NCI-H2196 treated with DMSO at 0.1 percent for 48 hours (cell line): Measurements from ENCODE around the gene TOLLIP.

Source experiments
- DNase-seq: peaks from one replicate; lab custom pipeline; 2025; ENCODE audit not compliant: unreplicated experiment; lab: John Stamatoyannopoulos, UW

The TOLLIP gene

DNA sequence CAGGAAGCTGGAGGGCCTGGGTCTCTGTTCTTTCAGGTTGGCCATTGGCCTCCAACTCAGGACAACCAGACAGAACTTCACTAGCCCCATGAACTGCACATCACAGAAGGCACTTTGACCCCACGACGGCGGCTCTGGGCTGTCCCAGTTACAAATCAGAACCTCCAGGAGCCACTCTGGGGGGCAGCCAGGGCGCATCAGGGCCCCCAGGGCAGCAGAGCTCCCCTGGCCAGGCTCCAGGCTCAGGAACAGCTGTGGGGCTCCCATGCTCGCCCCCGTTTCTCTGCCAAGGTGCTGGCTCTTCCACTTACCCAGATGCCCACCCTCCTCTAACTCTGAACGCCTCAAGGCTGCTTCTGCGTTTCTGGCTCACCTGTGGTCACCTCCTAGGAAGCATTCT is 25.5 kb downstream of the TOLLIP start:
- no peak for DNase-seq

GRCh38 chr11:1283091-1283511 is 26.3 kb downstream of the TOLLIP start:
- no peak for DNase-seq

DNA sequence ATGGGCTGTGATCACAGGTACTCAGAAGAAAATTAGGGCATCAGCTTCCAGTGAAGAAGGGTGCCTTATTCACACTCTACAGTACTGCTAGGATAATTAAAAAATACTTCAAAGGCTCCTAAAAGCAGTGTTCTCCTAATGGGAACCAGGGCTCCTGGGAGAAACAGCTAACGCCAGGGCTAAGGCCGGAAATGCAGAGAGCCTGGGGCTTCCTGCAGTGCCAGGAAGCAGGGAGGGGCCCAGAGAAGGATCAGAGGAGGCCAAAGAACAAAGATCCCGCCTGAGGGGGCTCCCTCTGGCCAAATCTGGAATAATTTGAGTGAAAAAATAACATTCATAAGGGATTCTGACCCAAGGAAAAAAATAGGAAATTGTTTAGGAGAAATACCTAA is 27.5 kb downstream of the TOLLIP start:
- DNase-seq: no peak

DNA sequence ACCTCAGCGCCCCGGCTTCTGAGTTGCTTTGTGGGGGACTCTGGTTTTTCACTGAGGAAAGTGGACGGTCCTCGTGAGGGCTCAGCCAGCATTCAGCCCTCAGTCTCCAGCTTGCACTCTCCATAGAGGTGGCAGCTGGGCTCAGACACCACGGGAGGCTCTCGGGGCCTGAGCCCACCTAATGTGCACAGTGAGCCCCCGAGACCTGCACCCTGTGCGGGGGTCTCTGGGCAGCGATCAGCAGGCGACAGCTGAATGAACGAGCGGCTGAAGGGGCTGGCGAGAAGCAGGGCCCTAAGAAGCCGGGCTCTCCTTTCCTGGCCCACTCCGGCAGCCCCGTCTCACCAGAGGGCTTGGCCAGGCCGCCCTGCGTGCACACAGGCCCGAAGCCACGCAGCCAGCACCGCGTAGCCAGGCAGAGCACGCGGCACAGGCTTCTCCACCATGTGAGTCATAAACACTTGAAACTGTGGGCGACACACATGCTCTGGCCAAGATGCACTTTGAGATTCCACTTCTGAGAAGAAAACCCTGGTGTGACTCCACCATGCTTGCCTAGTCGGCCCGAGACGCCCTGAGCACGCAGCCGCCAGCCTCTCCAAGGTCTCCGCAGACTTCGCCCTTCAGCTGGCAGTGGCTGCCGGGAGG is 28.0 kb downstream of the TOLLIP start:
- no peak for DNase-seq

DNA sequence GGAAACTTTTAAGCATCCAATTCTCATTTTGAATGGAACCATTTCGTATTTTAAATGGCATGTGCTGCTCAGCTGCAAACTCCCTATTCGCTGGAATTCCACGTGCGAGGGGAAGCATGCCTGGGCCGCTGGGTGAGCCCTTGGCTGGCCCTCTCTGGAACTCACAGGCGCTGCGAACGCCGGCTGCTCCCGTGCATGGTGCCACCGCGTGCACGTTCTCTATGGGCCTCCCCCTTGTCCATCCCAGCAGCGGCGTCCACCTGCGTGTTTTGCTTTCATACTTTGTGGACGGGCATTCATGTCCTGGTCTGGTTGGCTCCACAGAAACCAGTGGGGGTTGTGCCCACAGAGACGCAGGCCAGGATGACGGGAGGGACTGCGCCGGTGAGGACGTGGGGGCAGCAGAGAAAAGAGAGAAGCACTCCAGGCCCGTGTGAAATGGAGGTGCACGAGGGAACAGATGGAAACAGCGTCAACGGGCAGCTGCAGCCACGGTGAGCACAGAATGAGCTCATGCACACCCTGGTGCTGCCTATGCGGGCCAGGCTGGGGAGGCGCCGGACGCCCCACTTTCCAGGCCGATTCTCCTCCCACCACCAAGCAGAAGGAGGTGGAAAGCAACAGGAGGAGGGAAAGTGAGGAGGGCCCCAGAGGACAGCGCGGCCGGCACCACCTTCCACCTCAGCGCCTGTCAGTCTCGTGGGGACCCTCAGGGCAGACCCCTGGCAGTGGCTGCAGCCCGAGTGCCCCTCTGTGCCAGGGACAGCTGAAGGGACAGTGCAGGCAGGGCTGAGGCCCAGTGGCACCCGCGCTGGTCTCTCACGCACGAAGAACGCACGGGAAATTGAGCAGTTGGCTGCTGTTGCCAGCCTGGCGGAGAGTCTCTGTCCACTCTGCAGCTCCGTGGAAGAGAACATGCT is 29.1 kb downstream of the TOLLIP start:
- DNase-seq: no peak

- DNase-seq: no peak
Measured at GRCh38 chr11:1279674-1280055, 29.8 kb downstream of the TOLLIP start.

GRCh38 chr11:1278766-1279673 is 30.4 kb downstream of the TOLLIP start:
- no peak for DNase-seq

GRCh38 chr11:1277936-1278512 is 31.4 kb downstream of the TOLLIP start:
- DNase-seq: no peak

- no peak for DNase-seq
Measured at GRCh38 chr11:1276866-1277615, 32.4 kb downstream of the TOLLIP start.

- DNase-seq: peak; percentile 25
Measured at GRCh38 chr11:1276041-1276790, 33.2 kb downstream of the TOLLIP start.

GRCh38 chr11:1275021-1275420 is 34.4 kb downstream of the TOLLIP start:
- no peak for DNase-seq

- DNase-seq: no peak
Measured at GRCh38 chr11:1274501-1274900, 34.9 kb downstream of the TOLLIP start.

- no peak for DNase-seq
Measured at GRCh38 chr11:1272531-1272930, 36.9 kb downstream of the TOLLIP start.

- no peak for DNase-seq
Measured at GRCh38 chr11:1271927-1272326, 37.5 kb downstream of the TOLLIP start.

GRCh38 chr11:1271406-1271805 is 38.0 kb downstream of the TOLLIP start:
- DNase-seq: no peak

- DNase-seq: no peak
Measured at GRCh38 chr11:1271002-1271401, 38.4 kb downstream of the TOLLIP start.

- no peak for DNase-seq
Measured at GRCh38 chr11:1270476-1270875, 39.0 kb downstream of the TOLLIP start.

DNA sequence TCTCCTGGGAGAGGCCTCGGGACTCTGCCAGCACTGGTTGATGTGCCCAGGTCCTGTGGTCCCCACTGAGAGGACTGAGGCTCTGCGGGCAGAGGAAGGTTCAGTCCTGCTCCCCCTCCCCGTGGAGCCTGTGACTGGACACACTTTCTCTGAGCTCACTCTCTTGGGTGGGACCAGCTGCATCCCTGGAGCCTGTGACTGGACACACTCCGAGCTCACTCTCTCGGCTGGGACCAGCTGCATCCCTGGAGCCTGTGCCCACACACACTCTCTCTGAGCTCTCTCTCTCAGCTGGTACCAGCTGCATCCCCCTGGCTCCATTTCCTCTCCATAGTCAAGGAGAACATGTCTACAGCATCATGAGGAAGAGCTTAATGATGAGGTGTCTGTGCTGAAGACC is 39.5 kb downstream of the TOLLIP start:
- DNase-seq: no peak

- DNase-seq: no peak
Measured at GRCh38 chr11:1267441-1268100, 41.9 kb downstream of the TOLLIP start.
